ENCODE data around the gene HEMGN.

HEMGN gene

DNA sequence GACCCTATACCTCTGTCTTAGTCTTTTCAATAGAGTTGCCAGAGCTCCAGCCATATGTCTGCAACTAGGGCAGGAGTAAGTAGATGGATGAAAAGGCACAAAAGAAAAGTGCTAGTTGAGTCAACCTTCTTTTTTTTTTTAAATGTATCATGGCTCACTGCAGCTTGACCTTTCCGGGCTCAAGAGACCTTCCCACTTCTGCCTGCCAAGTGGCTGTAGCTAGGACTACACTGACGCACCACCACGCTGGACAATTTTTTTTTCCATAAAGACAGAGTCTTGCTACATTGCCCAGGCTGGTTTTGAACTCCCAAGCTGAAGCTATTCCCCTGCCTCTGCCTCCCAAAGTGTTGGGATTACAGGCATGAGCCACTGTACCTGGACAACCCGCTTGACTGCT, 57.6 kb downstream of the HEMGN start:
- TF ChIP-seq GLIS3 (CRISPR knock-in tag; IDR thresholded peaks at IDR 0.05) (no peak), ESRRG (CRISPR knock-in tag; IDR thresholded peaks at IDR 0.05) (no peak), ZC3H10 (CRISPR knock-in tag; IDR thresholded peaks at IDR 0.05) (no peak)
- TF ChIP-seq, protein P1, sequence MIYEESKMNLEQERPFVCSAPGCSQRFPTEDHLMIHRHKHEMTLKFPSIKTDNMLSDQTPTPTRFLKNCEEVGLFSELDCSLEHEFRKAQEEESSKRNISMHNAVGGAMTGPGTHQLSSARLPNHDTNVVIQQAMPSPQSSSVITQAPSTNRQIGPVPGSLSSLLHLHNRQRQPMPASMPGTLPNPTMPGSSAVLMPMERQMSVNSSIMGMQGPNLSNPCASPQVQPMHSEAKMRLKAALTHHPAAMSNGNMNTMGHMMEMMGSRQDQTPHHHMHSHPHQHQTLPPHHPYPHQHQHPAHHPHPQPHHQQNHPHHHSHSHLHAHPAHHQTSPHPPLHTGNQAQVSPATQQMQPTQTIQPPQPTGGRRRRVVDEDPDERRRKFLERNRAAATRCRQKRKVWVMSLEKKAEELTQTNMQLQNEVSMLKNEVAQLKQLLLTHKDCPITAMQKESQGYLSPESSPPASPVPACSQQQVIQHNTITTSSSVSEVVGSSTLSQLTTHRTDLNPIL (CRISPR knock-in tag; IDR thresholded peaks at IDR 0.05; ENCODE audit: low read depth): no peak
- TF ChIP-seq, protein P2, sequence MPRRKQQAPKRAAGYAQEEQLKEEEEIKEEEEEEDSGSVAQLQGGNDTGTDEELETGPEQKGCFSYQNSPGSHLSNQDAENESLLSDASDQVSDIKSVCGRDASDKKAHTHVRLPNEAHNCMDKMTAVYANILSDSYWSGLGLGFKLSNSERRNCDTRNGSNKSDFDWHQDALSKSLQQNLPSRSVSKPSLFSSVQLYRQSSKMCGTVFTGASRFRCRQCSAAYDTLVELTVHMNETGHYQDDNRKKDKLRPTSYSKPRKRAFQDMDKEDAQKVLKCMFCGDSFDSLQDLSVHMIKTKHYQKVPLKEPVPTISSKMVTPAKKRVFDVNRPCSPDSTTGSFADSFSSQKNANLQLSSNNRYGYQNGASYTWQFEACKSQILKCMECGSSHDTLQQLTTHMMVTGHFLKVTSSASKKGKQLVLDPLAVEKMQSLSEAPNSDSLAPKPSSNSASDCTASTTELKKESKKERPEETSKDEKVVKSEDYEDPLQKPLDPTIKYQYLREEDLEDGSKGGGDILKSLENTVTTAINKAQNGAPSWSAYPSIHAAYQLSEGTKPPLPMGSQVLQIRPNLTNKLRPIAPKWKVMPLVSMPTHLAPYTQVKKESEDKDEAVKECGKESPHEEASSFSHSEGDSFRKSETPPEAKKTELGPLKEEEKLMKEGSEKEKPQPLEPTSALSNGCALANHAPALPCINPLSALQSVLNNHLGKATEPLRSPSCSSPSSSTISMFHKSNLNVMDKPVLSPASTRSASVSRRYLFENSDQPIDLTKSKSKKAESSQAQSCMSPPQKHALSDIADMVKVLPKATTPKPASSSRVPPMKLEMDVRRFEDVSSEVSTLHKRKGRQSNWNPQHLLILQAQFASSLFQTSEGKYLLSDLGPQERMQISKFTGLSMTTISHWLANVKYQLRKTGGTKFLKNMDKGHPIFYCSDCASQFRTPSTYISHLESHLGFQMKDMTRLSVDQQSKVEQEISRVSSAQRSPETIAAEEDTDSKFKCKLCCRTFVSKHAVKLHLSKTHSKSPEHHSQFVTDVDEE (CRISPR knock-in tag; IDR thresholded peaks at IDR 0.05): no peak
- TF ChIP-seq, protein P3, sequence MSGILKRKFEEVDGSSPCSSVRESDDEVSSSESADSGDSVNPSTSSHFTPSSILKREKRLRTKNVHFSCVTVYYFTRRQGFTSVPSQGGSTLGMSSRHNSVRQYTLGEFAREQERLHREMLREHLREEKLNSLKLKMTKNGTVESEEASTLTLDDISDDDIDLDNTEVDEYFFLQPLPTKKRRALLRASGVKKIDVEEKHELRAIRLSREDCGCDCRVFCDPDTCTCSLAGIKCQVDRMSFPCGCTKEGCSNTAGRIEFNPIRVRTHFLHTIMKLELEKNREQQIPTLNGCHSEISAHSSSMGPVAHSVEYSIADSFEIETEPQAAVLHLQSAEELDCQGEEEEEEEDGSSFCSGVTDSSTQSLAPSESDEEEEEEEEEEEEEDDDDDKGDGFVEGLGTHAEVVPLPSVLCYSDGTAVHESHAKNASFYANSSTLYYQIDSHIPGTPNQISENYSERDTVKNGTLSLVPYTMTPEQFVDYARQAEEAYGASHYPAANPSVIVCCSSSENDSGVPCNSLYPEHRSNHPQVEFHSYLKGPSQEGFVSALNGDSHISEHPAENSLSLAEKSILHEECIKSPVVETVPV (CRISPR knock-in tag; IDR thresholded peaks at IDR 0.05): no peak
- no peak for ATAC-seq
